Measurements from ENCODE around the gene NEO1.
A peak's percentile ranks its signal among the peaks of the same experiment; 100 is the strongest.
"Not testable (repeated sequence)": the region's sequence is repeated elsewhere in the genome, so short reads cannot be mapped to it uniquely, and the experiment has no call there.

Gene NEO1

DNA sequence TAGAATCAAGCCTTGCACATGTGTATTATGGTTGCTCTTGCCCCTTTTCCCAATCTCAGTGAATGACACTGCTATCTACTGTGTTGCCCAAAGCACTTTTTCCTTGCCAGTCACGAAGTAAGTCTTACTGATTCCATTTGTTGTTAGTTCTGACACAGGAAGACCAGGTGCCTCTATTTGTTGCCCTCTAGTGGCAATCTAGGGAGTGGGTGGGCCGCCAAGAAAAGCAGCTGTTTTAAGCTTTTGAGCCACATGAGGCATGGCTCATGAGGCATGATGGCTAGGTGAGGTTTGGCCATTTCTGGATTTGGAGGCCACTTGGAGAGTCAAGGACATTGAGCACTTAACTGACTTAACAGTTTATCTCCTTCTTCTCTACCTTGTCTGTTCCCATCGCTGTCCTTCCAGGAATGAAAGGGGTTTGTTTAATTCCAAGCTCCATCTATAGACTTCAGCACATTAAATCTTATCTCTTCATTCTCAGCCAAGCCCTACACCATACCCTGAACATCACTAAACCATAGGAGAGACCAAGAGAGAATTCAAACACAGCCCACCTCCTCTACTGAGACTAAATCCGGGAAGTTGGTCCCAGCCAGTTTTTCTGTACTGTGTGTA lies 213.4 kb downstream of the NEO1 start:
- peak; percentile 68 for DNase-seq

DNA sequence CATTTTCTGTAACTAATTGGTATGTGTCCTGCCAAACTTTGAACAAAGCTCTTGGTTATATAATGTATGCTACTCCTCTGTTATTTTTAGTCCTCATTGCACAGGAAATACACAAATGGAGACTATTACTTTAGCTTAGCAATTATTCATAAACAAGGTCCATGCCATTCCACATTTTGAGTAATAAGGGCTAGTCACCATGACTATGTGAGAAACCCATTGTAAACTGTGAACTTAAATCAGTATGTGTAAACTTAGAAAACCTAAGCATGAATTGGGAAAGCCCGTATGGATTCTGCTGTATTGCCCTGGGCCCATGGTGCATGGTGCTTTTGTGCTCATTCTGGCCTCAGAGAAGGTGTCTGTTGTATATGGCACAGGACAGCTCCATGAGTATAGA lies 216.2 kb downstream of the NEO1 start:
- no peak for DNase-seq

DNA sequence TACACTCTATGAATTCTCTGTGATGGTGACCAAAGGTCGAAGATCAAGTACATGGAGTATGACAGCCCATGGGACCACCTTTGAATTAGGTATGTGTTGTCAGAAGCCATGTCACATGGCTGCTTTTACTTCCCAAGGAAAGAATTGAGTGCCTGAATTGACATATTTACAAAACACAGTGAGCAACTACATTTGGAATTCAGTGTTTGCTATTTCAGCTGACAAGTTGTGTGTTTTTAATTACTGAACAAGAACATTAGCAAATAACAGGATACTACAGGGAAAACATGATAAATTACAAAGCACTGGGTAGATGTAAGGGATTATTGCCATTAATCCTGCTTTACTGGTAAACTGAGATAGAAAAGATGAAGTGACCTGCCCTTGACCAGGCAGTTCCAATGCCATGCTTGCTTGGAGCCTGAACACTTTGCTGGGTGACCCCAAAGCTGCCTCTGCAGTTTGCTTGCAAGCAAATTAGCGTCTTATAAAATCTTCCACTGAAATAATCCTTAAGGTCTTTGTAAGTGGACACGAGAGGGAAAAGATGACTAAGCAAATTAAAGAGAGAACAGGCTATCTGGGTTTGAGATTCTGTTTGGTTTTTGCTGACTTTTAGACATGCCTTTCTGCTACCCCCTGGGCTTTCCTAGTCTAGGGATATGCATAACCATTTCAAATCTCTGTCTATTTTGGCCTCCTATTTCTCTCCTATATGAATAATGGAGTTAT lies 218.3 kb downstream of the NEO1 start:
- DNase-seq = no peak

DNA sequence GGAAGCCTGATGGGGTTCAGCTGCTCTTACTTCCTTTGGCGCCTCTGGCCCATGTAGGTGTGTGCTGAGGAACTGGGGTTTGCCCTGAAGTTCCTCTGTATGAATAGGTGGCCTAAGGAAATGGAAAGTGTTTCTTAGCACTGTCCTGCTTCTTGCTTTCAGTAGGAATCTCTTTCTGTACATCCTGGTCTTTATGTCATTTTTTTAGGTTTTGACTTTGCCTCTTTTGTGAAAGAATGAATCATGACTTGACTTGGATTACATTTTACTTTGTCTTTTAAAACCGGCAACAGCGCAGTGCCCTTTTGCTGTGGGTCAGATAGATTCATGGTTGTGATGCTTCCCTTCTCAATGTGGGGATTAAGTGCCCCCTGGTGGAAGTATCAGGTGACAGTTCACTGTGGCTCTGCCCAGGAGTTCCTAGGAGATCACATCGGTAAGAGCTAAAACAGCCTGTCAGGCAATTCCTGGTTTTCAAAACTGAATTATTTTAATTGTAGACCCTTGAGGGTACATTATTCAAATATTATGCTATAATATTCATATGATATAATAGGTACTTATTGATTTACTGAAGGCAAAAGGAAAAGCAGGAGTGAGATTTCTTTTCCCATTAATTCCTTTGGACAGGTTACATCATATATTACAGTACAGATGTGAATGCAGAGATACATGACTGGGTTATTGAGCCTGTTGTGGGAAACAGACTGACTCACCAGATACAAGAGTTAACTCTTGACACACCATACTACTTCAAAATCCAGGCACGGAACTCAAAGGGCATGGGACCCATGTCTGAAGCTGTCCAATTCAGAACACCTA lies 221.1 kb downstream of the NEO1 start:
- DNase-seq = peak; percentile 69

DNA sequence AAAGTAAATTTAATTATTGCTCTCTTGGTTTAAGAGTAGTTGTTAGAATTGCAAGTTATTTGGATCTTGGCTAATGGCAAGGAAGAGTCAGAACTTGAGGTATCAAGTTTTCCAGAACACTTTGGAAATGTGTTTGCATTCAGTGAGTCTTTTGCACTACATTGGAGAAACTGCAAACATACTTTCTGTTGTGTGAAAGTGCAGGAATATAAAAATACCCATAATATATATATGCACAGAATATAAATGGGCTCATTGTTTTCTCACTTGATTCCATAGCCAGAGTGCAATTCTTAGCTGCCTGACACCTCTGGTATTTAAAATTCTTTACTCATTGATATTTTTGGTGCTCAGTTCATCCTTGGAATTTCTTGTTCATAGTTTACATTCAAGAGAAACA lies 223.6 kb downstream of the NEO1 start:
- DNase-seq = no peak

DNA sequence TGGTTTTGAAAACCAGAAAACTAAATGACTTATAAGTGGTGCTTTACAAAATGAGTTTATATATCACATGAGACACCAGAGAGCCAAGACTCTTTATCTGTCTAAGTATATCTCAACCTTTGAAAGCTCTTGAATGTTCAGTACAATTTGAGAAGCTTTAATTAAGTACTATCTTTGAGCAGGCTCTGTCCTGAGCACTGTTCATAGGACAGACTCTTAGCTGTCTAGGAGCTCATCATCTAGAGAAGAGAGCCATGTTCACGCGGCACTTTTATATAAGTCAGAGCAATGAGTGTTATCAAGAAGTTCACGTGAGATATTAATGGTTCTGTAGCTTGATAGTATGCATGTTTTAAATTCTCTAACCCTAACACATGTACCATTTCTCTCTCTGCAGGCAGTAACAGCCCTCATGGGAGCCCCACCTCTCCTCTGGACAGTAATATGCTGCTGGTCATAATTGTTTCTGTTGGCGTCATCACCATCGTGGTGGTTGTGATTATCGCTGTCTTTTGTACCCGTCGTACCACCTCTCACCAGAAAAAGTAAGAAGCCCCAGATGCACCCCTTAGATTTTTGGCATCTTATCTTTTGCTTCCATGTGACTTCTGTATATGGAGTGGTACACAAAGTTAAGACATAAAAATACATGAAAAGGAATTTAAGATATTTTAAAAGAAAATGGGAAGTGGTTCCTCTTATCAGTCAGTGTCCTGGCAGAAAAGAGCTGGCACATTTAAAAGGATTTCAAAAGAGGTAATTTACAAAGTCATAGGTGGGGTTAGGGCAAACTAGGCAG lies 230.5 kb downstream of the NEO1 start:
- DNase-seq = no peak

DNA sequence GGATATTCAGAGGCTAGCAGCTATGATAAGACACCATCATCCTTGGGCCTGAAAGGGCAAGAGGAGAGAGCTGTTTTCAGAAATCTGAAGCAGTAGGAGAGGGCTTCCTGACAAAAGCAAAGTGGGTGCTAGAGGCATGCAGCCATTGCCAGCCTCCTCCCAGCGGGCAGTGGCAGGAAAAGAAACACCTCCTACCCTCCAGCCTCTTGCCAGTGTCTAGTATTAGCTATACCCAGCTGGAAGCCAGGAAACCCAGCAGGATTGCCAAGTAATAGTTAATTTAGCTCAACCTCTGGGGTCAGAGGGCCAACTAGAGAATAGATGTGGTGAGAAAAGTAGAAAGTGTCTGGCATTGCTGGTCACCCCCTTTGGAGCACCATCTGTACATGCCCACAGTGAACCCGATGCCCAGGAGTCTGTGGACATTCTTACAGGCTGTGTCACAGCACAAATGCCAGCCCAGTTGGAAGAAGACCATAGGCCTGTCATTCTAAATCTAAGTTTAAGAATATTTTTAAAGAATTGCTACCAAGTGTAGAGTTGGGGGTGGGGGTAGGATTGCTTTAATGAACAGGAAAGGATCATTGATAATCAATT lies 231.2 kb downstream of the NEO1 start:
- DNase-seq = no peak

DNA sequence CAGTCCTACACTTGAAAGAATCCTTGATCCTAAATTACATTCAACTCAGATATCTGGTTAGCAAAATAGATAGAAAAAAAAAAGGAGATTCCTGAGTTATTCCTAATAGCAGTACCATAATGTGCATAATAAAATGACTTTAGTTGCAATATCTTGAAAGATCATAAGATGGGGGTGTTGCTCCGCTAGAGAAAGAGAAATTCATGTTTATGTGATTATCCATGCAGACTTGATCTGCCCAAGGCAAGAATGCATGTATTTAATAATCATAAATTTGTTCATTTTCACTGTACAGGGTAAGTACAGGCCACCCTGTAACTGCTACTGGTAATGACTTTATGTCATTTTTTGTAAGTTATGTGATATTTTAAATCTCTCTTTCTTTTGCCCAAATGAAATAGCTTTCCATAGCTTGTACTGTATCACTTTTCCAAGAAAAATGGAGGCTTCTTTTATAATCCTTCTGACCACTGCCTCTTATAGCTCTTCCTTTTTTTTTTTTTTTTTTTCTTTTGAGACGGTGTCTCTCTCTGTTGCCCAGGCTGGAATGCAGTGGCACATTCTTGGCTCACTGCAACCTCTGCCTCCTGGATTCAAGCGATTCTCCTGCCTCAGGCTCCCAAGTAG lies 231.9 kb downstream of the NEO1 start:
- DNase-seq = no peak

DNA sequence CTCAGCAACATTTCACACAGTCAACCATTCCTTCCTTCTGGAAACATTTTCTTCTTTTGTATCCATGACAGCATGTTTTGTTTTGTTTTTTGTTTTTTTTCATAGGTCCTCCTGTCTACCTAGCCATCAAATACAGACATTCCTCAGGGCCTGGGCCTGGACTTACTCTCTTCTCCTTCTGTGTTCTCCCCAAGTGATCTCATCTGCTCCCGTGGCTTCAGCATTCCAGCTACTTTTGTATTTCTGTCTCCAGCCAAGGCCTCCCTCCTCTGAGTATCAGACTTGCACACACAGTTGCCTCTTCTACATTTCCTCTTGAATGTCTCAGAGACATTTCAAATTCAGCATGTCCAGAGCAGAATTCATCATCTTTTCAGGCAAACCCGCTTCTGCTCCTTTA lies 234.0 kb downstream of the NEO1 start:
- DNase-seq = no peak

DNA sequence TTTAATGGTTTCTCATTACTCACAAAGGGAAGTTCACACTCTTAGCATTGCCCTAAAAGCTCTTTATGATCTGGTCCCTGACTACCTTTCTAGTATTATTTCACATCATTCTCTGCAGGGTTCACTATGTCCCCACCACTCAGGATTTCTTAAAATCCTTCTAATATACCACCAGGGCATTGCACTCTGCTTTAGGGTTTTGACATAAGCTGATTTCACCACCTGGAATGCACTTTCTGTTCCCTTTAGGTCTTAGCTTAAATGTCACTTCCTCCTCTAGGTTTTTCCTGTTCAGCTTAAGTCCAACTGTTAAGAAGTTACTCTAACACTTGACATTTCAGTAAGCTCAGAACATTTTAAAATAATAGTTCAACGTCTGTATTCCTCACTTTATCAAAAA lies 234.8 kb downstream of the NEO1 start:
- DNase-seq = no peak

DNA sequence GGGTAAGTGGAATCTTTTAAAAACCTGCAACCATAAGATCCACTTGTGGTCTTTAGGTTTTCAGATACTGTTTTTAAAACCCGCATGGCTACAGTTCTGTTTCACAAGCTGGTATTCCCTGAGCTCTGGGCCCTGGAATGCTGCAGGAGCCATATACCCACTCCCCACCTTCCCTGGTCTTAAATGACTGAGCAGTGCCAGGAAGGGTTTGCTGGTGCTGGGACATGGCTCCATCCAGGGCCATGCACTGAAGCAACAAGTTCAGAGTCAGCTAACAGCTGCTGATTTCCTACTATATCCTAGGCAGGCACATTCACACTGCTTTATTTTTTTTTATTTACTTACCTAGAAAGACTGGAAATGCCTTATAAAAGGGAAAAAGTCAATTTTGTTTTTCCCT lies 239.2 kb downstream of the NEO1 start:
- no peak for DNase-seq

DNA sequence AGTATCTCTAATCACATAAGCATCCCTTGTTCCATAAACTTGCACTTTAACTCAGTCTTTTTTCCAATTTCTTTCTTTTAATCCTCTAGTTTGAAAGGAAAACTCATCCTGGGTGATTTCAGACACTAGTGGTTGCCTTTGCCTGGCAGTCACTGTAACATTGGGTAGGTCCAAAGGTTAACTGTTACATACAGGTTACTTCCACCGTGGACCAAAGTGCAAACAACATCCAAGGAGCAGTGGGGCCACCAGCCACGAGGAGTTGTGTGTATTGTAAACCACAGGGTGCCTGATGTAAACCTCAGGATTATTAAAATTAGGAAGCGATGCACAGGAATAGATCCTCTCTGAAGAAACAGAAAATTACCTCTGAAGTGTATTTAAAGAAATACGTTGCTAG lies 241.5 kb downstream of the NEO1 start:
- no peak for DNase-seq

DNA sequence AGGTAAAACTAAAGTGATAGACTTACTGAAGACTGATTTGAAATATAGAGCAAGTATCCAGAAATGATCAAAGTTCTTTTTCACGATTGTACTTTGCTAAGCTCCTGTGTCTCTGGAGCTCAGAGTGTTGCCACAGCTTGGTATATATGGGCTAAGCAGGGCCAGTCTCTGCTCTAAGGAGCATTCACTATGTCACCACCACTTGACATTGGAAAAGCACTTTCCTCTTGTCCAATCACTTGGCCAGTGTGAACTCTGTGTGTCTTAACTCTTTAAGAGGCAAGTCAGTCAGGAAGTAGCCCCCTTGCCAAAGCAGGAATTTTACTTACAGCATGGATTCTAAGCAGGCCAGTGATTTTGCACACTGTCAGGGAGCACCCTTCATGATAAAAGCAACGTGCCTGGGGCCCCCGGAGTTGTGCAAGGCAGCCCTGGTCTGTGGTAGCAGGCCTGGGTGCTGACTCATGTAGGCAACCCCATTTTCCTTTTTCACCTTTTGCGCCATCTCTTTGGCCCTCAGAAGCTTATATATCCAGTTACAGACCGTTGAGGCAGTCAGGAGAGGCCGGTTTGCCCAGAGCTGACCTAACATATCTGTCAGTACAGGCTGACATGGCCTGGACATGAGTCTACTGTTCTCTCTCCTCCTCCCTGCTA lies 243.5 kb downstream of the NEO1 start:
- peak; percentile 13 for DNase-seq

DNA sequence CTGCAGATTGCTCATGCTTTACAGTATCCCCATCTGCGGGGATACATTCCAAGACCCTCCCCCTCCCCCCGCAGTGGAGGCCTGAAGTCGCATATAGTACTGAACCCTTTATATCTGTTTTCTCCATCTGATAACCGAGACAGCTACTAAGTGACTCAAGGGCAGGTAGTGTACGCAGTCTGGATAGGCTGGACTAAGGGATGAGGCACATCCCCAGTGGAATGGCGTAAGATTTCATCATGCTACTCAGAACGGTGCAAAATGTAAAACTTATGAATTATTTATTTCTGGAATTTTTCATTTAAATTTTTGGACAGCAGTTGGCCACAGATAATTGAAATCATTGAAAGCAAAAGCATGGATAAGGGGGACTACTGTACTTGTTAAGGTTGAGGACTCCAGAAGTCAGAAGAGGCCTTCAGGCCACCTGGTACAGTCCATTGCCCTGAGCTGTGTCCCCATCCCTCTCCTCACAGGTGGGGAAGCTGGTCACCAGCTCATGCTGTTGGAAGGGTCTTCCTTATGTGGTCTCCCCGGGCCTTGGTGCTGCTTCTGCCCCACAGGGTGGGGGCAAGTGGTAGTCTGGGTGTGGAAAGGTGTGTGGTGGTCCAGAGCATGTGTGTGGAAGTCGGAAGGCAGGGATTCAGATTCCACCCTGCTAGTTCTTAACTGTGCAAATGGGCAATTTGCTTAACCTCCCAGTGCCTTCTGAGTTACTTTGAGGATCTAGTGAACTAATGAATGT lies 244.5 kb downstream of the NEO1 start:
- DNase-seq = no peak

DNA sequence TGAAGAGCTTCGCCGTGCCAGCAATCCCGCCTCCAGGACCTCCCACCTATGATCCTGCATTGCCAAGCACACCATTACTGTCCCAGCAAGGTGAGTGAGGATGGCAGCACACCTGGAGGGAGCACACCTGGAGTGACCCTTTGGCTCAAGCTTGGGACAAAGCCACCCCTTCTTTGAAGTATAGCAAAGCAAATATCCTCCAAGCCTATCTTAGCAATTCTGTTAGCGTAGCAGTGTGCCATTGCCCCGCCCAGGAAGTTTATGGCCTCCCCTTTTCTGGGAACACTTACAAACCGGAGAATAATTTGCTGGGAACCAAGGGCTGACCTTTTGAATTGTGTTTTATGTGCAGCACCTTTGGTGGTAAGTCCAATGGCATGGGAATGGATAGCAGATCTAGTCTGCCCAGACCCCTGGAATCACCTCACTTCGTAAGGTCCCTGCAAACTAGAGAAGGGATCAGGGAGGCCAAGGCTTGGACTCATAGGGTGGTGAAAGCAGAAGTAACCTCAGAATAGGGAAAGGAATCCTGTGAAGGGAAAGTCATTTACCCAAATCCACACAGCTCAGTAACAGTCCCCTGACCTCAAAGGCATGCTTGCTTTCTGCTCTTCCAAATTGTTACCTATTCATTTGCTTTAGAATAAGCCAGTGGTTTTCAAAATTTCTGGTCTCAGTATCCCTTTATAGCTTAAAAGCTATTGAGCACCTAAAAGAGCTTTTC lies 246.4 kb downstream of the NEO1 start:
- no peak for DNase-seq

DNA sequence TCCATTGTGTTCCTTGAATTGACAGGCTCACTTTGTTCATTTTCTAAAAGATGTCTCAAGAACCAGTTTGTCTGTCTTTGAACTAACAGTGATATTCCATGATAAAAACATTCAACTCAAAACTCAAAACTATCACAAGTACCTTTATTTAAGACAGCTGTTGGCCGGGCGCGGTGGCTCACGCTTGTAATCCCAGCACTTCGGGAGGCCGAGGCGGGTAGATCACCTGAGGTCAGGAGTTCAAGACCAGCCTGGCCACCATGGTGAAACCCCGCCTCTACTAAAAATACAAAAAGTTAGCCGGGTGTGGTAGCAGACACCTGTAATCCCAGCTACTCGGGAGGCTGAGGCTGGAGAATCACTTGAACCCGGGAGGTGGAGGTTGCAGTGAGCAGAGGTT lies 248.0 kb downstream of the NEO1 start:
- not testable (repeated sequence) for DNase-seq

DNA sequence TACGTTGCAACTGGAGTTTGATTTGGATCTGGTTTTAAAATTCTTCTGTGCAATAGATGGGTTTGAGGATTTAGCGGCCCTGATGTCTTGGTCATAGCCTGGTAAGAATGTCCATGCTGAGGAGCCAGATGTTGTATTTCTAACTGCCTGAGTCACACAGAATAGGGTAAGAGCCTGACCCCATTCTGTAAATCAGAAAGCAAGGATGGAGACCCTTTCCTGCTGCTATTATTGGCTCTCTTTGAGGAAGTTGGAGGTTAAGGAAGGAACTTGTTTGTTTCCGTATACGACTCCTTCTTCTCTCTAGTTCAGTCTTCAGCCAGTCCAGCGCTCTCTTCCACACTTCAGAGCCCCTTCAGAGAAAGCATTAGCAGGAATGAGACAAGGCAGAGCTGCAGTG lies 251.4 kb downstream of the NEO1 start:
- DNase-seq = no peak

DNA sequence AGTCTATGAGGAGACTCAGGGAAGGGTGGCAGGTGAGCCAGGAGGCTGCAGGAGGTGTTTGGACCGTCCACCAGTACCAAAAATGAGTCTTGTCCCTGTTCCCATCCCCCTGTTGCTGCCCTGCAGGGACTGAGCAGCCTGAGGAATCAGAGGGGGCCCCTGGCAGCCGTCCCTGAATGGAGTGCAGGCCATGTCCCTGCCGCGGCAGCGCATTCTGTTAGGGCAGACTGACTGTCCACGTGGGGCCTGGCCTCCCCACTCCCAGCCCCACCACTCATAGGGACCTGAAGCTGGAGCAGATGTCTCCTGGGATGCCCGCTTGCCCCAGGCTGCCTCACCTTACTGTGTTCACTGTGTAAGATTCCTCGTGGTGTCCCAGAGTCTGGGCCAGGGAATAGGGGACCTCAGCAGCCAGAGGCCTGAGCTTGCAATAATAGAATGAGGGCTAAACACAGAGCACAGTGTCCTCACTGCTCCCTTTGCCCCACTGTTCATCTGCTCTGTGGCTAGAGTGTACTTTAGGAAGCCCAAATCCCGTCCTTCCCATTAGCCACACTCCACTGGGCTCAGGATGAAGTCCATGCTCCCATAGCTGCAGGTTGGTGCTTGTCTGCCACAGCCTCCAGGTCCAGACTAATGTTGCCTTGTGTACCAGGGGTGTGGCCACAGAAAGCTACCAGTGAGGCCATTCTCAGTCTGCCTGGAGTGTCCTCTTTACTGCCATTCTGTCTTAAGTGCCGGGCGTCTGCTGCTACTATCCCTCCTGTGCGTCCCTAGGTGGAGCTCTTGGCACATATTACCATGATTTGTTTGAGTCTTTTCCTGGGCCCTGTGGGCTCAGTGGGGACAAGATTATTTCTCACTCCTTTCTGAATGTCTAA lies 253.3 kb downstream of the NEO1 start:
- DNase-seq = peak; percentile 55

DNA sequence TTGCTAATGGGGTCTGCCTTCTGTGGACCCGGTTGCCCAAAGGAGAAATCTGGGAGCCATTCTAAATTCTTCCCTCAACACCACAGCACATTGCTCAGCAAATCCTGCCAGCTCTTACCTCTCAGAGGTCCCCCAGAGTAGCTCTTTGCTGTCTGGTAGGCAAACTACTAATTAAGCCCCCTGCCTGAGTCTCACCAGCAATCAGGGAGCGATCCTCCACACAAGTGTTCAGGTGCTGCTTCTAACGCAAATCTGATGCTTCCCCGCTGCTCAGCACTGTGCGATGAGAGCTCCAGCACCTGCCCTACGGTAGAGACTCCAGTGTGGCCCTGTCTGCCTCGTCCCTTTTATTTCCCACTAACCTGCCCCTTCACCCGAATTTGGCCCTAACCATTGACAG lies 256.0 kb downstream of the NEO1 start:
- DNase-seq = no peak
